Vagina (tissue), 2 donors: ENCODE results near the gene TDRD6. TPM values are rescaled to one million over a fixed set of nuclear protein-coding genes. Genes with fewer than 3 reads are reported as not detected.

Experiments
- DNase-seq, 2 donors: peaks; one replicate each; pipeline ENCODE4 v3.0.0-alpha.2; 2017; ENCODE audit errors: extremely low spot score in 2 of 2
- H3K27ac ChIP-seq: fragments of 200-600 bp; sonication (generic); one replicate; pipeline ENCODE4 v1.5.1; 2019
- H3K27me3 ChIP-seq: fragments of 200-600 bp; sonication (generic); one replicate; pipeline ENCODE4 v1.5.1; 2019
- H3K36me3 ChIP-seq, 2 donors: fragments of 200-600 bp; sonication (generic); one replicate each; pipeline ENCODE4 v1.5.1; 2017 to 2019
- H3K4me1 ChIP-seq: fragments of 200-600 bp; sonication (generic); one replicate; pipeline ENCODE4 v1.5.1; 2019
- H3K4me3 ChIP-seq, 2 donors: fragments of 200-600 bp; sonication (generic); 1 replicate in 1 of 2; 2 replicates in 1 of 2; pipeline ENCODE4 v1.5.1; 2016 to 2019
- H3K9me3 ChIP-seq: fragments of 200-600 bp; sonication (generic); one replicate; pipeline ENCODE4 v1.5.1; 2019
- CTCF ChIP-seq, 3 experiments: fragments of 450-650 bp in 2 of 3; fragments of 200-600 bp in 1 of 3; sonication (generic) in 1 of 3; IDR thresholded peaks; one replicate each; pipeline ENCODE4 v1.5.1; 2017 to 2019; ENCODE audit warnings: antibody characterized with exemption in 3 of 3, mild to moderate bottlenecking in 2 of 3, moderate library complexity in 2 of 3
- POLR2A ChIP-seq, 2 donors: fragments of 450-650 bp; IDR thresholded peaks; one replicate each; pipeline ENCODE4 v1.6.1; 2017; ENCODE audit warnings: antibody characterized with exemption in 2 of 2, mild to moderate bottlenecking in 2 of 2, moderate library complexity in 2 of 2
- POLR2AphosphoS5 ChIP-seq, 2 donors: sonication (generic); formaldehyde crosslinking; IDR thresholded peaks; one replicate each; pipeline ENCODE4 v1.9.0; 2017; ENCODE audit warnings: antibody characterized with exemption in 2 of 2, mild to moderate bottlenecking in 2 of 2, low read depth in 1 of 2; ENCODE audit not compliant: insufficient read depth in 1 of 2
- intact Hi-C: fragments of 100-400 bp; cut with DNase I; formaldehyde crosslinking; loops from one replicate; pipeline ENCODE4 v1.15.1; 2023
- total RNA-seq: library from RNA; depleted of rRNA; stranded (reverse); fragments of >200 nt; gene quantifications from one replicate; pipeline ENCODE4 v1.2.3, GENCODE V29; 2016

Gene TDRD6
- total RNA-seq, 1 donor from 2014 or later, result 0.49 TPM

- TF ChIP-seq POLR2A (IDR thresholded peaks at IDR 0.05), result no peak
- no peak for TF ChIP-seq CTCF (IDR thresholded peaks at IDR 0.05)
- TF ChIP-seq POLR2AphosphoS5 (IDR thresholded peaks at IDR 0.05; ENCODE audit: insufficient read depth in 1 of 2, low read depth in 1 of 2), result no peak
- intact Hi-C loops, result no loop called here
- H3K27ac ChIP-seq, result no peak overlapping the region
- no peaks in the 10 kb centered on the region for H3K36me3 ChIP-seq
- no peaks in the 10 kb centered on the region for H3K4me1 ChIP-seq
- no peak overlapping the region for H3K4me3 ChIP-seq
- no peak for DNase-seq
- no peaks in the 10 kb centered on the region for H3K9me3 ChIP-seq
- H3K27me3 ChIP-seq, result no peaks in the 10 kb centered on the region
Observed at GRCh38 chr6:46704562-46704961, 16.9 kb downstream of the TDRD6 start.

GRCh38 chr6:46706464-46706863 lies 18.8 kb downstream of the TDRD6 start:
- Histone ChIP-seq H3K27me3 (no peaks in the 10 kb centered on the region), H3K27ac (no peak overlapping the region), H3K9me3 (no peaks in the 10 kb centered on the region), H3K4me1 (no peaks in the 10 kb centered on the region), H3K4me3 (no peak overlapping the region), H3K36me3 (no peaks in the 10 kb centered on the region)
- no peak for TF ChIP-seq CTCF (IDR thresholded peaks at IDR 0.05)
- no peak for TF ChIP-seq POLR2A (IDR thresholded peaks at IDR 0.05)
- no peak for TF ChIP-seq POLR2AphosphoS5 (IDR thresholded peaks at IDR 0.05; ENCODE audit: insufficient read depth in 1 of 2, low read depth in 1 of 2)
- intact Hi-C loops, result no loop called here
- DNase-seq, result no peak

- no peak overlapping the region for H3K4me3 ChIP-seq
- no peaks in the 10 kb centered on the region for H3K9me3 ChIP-seq
- H3K27me3 ChIP-seq, result no peaks in the 10 kb centered on the region
- intact Hi-C loops, result no loop called here
- no peaks in the 10 kb centered on the region for H3K4me1 ChIP-seq
- TF ChIP-seq POLR2AphosphoS5 (IDR thresholded peaks at IDR 0.05; ENCODE audit: insufficient read depth in 1 of 2, low read depth in 1 of 2), result no peak
- TF ChIP-seq POLR2A (IDR thresholded peaks at IDR 0.05), result no peak
- TF ChIP-seq CTCF (IDR thresholded peaks at IDR 0.05), result no peak
- no peaks in the 10 kb centered on the region for H3K36me3 ChIP-seq
- H3K27ac ChIP-seq, result no peak overlapping the region
- no peak for DNase-seq
Observed at GRCh38 chr6:46711491-46711890, 23.8 kb downstream of the TDRD6 start.

- H3K27ac ChIP-seq, result no peak overlapping the region
- no peaks in the 10 kb centered on the region for H3K27me3 ChIP-seq
- H3K4me1 ChIP-seq, result no peaks in the 10 kb centered on the region
- intact Hi-C loops, result no loop called here
- DNase-seq, result no peak
- H3K4me3 ChIP-seq, result no peak overlapping the region
- no peak for TF ChIP-seq POLR2A (IDR thresholded peaks at IDR 0.05)
- no peak for TF ChIP-seq POLR2AphosphoS5 (IDR thresholded peaks at IDR 0.05; ENCODE audit: insufficient read depth in 1 of 2, low read depth in 1 of 2)
- TF ChIP-seq CTCF (IDR thresholded peaks at IDR 0.05), result no peak
- H3K36me3 ChIP-seq, result no peaks in the 10 kb centered on the region
- H3K9me3 ChIP-seq, result no peaks in the 10 kb centered on the region
Observed at GRCh38 chr6:46715141-46715540, 27.5 kb downstream of the TDRD6 start.

- no peaks in the 10 kb centered on the region for H3K9me3 ChIP-seq
- H3K27me3 ChIP-seq, result no peaks in the 10 kb centered on the region
- TF ChIP-seq POLR2AphosphoS5 (IDR thresholded peaks at IDR 0.05; ENCODE audit: insufficient read depth in 1 of 2, low read depth in 1 of 2) (no peak), CTCF (IDR thresholded peaks at IDR 0.05) (no peak), POLR2A (IDR thresholded peaks at IDR 0.05) (no peak)
- no peak for DNase-seq
- H3K4me3 ChIP-seq, result no peak overlapping the region
- H3K27ac ChIP-seq, result no peak overlapping the region
- H3K4me1 ChIP-seq, result no peaks in the 10 kb centered on the region
- H3K36me3 ChIP-seq, result no peaks in the 10 kb centered on the region
- intact Hi-C loops, result no loop called here
Observed at GRCh38 chr6:46719099-46719498, 31.4 kb downstream of the TDRD6 start.
